Measurements from ENCODE around the gene CDC42. TPM values are rescaled to one million over a fixed set of nuclear protein-coding genes. Genes with fewer than 3 reads are reported as not detected.

CDC42 gene
- polyA plus RNA-seq, 4 donors: 333 to 462 (median 397) TPM

DNA sequence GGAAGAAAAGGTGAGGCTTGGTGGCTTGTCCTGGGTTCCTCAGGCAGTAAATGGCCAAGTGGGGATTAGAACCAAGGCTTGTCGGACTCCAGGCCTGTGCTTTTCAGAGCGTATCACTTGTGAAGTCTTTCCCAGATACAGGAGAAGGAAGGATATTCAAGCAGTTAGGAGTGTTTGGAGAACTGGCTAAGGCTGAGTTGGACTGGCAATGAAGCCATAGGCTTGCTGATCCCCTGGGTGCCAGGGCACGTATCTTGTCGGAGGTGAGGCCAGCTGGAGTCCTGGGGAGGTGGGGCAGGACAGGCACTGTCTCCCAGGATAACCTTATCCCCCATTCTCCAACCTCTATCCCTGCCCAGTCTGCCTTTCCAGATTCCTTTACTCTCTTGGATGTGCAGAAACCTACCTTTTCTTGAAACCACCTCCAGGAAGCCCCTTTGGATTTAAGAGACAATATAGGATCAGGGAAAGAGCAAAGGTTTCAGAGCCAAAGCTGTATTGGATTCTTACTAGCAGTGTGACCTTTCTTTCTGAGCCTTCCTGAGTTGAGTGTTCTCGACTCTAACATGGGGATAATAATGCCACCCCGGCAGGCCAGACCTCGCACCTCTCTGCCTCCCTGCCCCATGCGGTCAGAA is 72.2 kb downstream of the CDC42 start:
- no peak for DNase-seq (ENCODE audit: low read depth in 4 of 4, low spot score in 3 of 4)

DNA sequence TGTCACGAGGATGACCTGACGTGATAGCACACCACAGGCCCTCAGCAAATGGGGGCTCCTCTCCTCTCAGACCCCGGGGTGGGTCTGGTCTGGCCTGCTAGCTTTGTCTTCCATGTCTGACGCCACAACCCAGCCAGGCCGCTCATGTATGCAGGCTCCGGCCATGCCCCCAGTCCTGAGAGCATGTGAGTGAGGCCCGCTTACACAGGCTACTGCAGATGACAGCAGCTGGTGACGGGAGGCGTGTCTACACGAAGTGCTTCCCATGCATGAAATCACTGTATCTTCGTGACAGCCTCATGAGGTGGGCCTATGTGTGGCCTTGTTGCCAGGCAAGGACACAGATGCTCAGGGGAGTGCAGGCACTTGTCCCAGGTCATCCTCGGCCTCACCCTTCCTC is 74.0 kb downstream of the CDC42 start:
- no peak for DNase-seq (ENCODE audit: low read depth in 4 of 4, low spot score in 3 of 4)

DNA sequence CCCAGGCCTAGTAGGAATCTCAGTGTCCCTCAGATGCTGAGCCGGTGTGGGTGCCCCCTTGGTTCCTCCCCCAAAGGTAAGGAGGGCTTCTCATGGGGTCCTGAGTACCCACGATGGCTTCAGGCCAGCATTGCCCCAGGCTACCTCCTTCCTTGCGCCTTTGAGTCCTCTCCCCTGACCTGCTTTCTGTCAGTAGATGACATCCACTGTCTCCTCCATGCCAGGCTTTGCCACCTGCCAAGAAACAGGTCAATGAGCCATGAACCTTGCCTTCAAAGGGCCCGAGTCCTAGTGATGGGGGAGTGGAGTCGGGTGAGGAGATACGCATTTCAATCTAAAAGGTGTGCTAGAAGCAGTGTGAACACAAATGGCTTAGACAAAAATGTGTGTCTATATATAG is 74.7 kb downstream of the CDC42 start:
- DNase-seq (ENCODE audit: low read depth in 4 of 4, low spot score in 3 of 4): no peak

DNA sequence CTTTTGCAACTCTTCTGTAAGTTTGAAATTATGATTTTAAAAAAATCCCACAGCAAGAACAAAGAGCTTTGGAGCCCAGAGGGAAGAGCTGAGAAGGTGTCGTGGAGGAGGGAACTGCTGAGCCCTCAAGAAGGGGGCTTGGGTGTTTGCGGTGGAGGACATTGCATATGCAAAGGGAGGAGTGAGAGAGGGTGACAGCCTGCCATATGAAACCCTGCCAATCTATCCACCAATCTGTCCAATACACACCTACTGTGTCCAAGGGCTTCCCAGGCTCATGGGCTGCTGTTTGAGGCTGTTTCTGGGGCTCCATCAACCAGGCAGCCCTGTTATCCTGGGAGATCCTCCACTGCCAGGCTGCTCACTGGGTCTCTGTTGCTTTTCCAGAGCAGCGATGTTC is 75.2 kb downstream of the CDC42 start:
- DNase-seq (ENCODE audit: low read depth in 4 of 4, low spot score in 3 of 4): no peak

DNA sequence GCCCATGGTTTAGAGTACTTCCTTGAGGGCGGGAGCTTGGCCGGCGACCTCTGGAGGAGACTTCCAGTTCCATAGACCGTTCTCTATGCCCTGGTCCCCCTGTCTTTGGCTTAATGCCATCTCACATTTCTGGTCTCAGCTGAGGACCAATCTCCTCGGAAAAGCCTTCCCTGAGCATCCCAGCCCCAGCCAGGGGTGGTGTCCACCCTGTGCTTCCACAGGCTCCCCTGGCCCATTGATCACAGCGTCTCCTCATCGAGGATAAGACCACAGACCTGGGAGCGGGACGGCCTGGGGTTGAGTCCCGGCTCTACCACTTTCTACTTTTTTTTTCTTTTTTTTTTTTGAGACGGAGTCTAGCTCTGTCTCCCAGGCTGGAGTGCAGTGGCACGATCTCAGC is 75.9 kb downstream of the CDC42 start:
- no peak for DNase-seq (ENCODE audit: low read depth in 4 of 4, low spot score in 3 of 4)

DNA sequence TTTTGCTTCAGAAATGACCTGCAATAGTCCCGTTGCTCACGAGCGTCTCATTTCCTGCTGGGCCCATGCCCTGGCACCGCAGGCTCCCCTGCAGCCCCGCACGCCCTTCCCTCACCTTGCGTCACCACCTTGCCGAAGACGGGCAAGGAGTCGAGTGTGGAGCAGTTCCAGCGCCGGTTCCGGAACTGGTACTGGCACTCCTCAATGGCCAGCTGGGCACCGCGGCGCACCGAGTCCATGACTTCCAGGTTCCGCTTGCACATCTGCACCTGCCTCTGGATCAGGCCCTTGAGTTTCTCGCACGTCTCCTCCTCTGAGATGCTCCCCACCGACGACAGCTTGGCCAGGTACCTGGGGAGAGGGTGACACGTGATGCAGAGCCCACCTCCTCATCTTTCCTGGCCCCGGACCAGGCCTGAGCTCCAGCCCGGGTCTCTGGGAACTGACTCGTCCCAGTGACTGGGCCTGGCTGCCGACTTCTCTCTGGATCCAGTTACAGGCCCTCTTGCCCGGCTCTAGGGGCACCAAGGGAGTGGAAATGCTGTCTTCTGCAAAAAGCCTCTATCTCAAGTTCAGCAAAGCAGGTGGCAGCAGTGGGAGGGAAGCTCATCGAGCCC is 77.1 kb downstream of the CDC42 start:
- DNase-seq (ENCODE audit: low read depth in 4 of 4, low spot score in 3 of 4): no peak

DNA sequence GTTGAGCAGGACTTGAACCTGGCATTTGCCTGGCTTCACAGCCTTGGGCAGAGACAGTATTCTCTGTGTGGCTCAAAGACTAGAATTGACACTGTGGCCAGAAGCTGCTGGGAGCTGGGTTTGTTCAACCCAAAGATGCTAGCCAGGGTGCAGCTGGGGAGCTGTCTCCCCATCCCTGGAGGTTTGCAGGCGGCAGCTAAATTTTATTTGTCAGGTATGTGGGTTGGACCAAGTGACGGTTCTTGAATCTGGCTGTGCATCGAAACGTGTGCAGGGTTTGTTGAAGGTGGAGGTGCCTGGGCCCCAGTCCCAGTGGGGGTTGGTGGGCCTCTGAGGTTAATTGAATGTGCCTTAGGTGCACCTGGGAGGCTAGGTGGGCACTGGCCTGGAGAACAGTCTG is 78.6 kb downstream of the CDC42 start:
- no peak for DNase-seq (ENCODE audit: low read depth in 4 of 4, low spot score in 3 of 4)

DNA sequence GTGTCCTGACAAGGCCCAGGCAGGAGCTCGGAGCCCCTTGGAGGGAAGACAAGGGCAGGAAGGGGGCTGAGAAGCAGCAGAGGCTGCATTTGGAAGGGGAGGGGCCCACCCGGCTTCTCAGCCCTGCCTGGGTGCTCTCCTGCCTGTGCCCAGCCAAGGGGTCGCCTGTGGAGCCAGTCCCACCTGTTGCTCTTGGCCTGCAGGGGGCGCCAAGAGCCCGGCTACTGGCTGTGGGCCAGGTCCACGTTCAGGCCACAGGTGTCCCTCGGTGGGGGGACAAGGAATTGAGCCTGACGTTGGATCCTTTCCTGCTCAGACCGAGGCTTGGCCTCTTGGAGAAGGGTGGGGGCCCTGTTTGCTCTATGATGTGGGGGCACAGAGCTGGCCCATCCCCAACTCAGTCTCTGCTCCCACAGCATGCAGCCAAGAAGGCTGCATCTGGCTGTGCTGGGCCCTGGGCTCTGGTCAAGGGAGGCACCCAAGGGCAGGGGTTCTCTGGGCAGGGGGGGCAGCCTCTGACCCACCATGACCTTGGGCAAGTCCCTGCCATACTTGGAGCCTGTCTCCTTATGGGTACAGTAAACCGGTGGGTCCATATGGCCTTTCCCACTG is 79.5 kb downstream of the CDC42 start:
- no peak for DNase-seq (ENCODE audit: low read depth in 4 of 4, low spot score in 3 of 4)

DNA sequence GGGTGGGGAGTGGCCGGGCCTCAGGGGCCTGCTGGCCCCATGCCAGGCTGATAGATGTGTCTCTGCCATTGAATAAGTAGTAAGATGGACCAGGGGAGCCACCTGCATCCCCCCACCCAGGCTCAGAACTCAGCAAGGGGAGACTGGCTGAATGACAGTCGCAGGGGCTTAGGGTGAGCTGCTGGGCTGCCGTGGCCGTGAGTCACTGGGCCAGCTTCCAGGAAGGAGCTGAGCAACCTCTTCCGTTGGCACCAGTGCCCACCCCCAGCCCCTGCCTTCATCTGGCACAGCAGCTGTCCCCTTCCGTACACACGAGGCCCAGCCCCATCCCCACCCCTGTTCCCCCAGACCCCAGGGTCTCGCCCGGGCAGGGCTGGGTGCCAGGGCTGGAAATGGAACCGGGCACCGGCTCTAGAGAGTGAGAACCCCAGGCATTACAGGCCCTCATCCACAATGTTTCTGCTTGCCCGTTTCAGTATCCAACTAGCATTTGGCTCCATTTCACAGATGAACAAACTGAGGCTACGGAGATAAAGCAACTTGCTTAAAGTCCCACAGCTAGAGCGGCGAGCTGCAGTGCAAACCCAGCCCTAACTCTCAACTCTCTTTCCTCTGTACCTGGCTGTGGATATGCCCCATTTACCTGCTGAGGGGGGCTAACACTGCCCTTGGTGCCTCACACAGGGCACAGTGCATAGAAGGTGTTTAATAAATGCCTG is 80.2 kb downstream of the CDC42 start:
- no peak for DNase-seq (ENCODE audit: low read depth in 4 of 4, low spot score in 3 of 4)

DNA sequence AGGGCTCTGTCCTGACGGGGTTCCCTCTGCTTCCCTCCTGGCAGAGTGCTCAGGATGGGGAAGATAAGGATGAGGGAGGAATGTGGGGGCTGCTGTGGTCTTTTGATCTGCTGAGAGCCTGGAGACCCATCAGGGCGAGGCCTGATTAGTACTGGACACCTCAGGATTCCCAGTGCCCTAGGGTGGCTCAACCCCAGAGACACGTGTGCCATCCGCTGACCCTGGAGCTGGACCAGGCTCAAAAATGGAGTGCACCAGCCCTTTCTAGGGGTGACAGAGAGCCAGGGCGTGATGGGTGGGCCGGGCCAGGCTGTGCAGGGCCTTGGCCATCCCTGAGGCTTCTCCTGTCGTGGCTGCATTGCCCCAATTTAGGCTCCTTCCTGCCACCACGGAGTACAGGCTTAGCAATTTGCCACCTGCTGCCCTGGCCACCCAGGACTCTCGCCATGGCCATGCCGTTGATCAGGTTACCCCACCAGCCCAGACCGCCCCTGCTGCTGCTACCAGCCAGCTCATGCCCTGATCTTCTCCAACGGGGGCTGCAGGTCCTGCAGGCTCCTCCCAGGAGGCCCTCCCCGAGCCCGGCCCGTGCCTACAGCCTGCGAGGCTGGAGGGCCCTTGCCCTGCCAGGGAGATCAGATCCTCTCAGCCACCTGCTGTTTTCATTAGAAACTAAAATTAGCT is 80.9 kb downstream of the CDC42 start:
- DNase-seq (ENCODE audit: low read depth in 4 of 4, low spot score in 3 of 4): no peak

DNA sequence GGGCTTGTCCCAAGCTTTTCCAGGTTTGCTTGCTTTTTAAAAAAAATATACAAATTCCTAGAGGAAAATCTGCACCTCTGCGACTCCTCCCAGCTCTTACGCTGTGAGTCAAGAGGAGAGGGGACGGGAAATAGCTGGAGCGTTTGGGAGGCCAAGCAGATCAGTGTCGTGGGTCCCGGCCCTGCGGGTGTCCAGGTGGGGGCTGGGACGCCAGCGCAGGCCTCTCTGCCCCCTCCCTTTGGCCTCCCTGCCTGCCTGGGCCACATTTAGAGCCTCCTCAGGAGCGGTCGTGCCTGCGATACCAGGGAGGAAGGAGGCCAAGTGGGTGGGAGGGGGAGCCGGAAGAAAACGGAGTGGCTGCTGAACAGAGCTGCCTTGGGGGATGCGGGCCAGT is 81.4 kb downstream of the CDC42 start:
- DNase-seq (ENCODE audit: low read depth in 4 of 4, low spot score in 3 of 4): no peak

DNA sequence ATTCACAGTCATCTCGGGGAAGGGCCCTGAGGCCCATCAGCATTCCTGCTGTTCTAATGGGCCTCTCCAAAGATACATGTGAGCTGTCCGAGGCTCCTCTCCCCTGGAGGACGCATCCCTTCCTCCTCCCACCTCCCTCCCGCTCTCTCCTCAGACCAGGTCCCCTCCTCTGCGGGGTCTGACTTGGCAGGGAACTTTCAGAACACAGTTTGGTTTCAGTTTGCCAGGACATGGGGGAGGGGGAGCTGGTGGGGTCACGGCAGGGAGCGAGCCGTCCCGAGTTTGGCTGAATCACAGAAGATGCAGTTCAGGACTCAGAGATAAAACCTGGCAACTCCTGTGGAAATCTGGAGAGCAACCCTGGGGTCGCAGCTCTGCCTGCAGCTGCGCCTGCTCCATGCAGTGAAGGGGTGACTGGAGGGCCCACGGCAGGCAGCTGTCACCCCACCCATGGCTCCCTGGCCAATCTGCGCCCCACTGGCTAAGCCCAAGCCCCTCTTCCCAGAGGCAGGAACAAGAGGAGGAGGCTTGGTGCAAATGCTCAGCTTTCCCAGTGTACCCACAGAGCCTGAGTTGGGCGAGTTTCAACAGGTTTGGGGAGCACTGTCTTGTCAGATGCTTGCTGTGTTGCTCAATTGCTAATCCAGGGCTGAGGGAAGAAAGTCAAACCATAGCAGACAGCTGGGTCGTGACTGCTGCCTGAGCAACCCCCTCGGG is 84.7 kb downstream of the CDC42 start:
- DNase-seq (ENCODE audit: low read depth in 4 of 4, low spot score in 3 of 4): no peak

DNA sequence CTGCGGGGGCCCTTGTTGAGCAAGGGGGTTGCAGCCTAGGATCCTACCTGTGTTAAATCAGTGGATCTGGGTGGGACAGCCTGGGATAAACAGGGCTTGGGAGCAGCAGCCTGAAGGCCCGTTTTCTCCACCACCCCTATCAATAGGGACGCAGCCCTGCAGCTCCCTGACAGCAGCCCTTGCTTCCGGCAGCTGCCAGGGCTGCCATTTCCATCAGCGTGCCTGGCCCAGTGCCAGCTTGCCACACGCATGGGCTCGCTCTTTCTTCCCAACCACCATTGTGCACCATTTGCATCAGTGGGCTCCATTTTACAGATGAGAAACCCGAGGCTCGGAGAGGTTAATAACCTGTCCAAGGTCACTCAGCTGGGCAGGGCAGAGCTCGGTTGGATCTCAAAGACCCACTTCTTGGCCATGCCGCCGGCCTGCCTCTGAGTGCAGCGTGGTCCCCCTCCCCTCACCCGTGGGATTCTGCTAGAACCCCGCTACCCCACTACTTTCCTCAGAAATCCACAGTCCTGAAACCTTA is 86.6 kb downstream of the CDC42 start:
- DNase-seq (ENCODE audit: low read depth in 4 of 4, low spot score in 3 of 4): no peak

DNA sequence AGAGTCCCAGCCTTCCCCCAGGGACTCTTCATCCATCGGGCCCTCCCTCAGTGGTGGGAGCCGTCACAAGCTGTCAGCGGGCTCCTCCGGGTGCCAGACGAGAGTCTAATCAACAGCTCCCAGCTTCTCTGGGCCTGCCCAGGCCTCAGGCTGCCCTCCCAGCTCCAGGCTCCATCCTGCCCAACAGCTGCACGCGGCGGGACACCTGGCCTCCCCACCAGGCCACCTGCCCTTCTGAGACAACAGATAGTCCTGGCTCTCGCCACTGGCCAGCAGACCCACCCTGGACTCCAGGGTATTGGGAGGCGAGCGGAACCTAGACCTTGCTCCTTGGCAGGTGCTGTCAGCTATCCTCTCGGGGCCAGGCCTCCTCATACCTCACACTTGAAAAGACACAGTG is 87.3 kb downstream of the CDC42 start:
- no peak for DNase-seq (ENCODE audit: low read depth in 4 of 4, low spot score in 3 of 4)

Other genes with a start within 250 kb of the CDC42 start
- gene LDLRAD2, start 240.4 kb upstream of the CDC42 start, polyA plus RNA-seq (ENCODE audit: insufficient read length in 4 of 4): 1 to 10 TPM; 3.3 to 7.0 (median 6.1) TPM
- 100 to 1,000 TPM; 130 to 209 (median 182) TPM for gene HSPG2, start 115.4 kb upstream of the CDC42 start, polyA plus RNA-seq (ENCODE audit: insufficient read length in 4 of 4)
- gene CELA3B, start 75.7 kb upstream of the CDC42 start, polyA plus RNA-seq (ENCODE audit: insufficient read length in 4 of 4): not detected
- not detected for gene CELA3A, start 51.1 kb upstream of the CDC42 start, polyA plus RNA-seq (ENCODE audit: insufficient read length in 4 of 4)
- 1 to 10 TPM in 3 of 4 donors, under 1 TPM in 1; 0.75 to 9.3 (median 7.5) TPM for gene WNT4, start 90.4 kb downstream of the CDC42 start, polyA plus RNA-seq (ENCODE audit: insufficient read length in 4 of 4)

Data from left renal pelvis (tissue), 4 donors.